Tibial nerve (tissue), 4 donors: ENCODE measurements around the gene LARP4. TPM values are rescaled to one million over a fixed set of nuclear protein-coding genes. Genes with fewer than 3 reads are reported as not detected.

Experiments used
- DNase-seq, 2 donors: peaks; one replicate each; pipeline ENCODE4 v3.0.0-alpha.2; 2019; ENCODE audit warnings: low spot score in 2 of 2
- H3K27ac ChIP-seq, 4 donors: fragments of 200-600 bp; sonication (generic) in 3 of 4; one replicate each; pipeline ENCODE4 v1.5.1; 2017 to 2019; ENCODE audit warnings: mild to moderate bottlenecking in 1 of 4
- H3K27me3 ChIP-seq, 2 donors: fragments of 200-600 bp; sonication (generic) in 1 of 2; one replicate each; pipeline versions ENCODE4 v1.5.1 to v1.6.0; 2017 to 2019
- H3K36me3 ChIP-seq, 3 donors: fragments of 200-600 bp; sonication (generic); one replicate each; pipeline ENCODE4 v1.5.1; 2018 to 2019
- H3K4me1 ChIP-seq, 4 donors: fragments of 200-600 bp; sonication (generic) in 3 of 4; one replicate each; pipeline ENCODE4 v1.5.1; 2017 to 2019
- H3K4me3 ChIP-seq, 4 donors: fragments of 200-600 bp; sonication (generic) in 3 of 4; one replicate each; pipeline ENCODE4 v1.5.1; 2017 to 2019; ENCODE audit warnings: mild to moderate bottlenecking in 1 of 4, moderate library complexity in 1 of 4
- H3K9me3 ChIP-seq, 4 donors: fragments of 200-600 bp; sonication (generic) in 3 of 4; one replicate each; pipeline ENCODE4 v1.5.1; 2017 to 2019
- CTCF ChIP-seq, 5 experiments: fragments of 200-600 bp in 3 of 5; fragments of 450-650 bp in 2 of 5; sonication (generic) in 3 of 5; IDR thresholded peaks; one replicate each; pipeline ENCODE4 v1.5.1; 2016 to 2019; ENCODE audit warnings: antibody characterized with exemption in 5 of 5, mild to moderate bottlenecking in 3 of 5, moderate library complexity in 2 of 5
- EP300 ChIP-seq, 2 donors: sonication (generic); formaldehyde crosslinking; IDR thresholded peaks; one replicate each; pipeline ENCODE4 v1.6.1; 2017; ENCODE audit warnings: antibody characterized with exemption in 2 of 2, mild to moderate bottlenecking in 1 of 2
- POLR2A ChIP-seq, 2 donors: fragments of 450-650 bp; IDR thresholded peaks; one replicate each; pipeline ENCODE4 v1.6.1; 2017; ENCODE audit warnings: antibody characterized with exemption in 2 of 2, mild to moderate bottlenecking in 2 of 2, moderate library complexity in 2 of 2
- WGBS, 2 donors: methylation state at CpG; one replicate each; pipeline ENCODE4 v1.1.5; 2018; 5-methylcytosine and 5-hydroxymethylcytosine counted together
- total RNA-seq, 4 donors: library from RNA; depleted of rRNA; stranded (reverse); fragments of >200 nt; gene quantifications; one replicate each; pipeline ENCODE4 v1.1.0, GENCODE V29; 2016

LARP4 gene
- total RNA-seq, 4 donors from 2014 or later: 35.7 to 72.6 (median 43.4) TPM

- WGBS, 2 donors: 93 to 97% methylated on average over 1 of the region's 1 CpG
- no peaks in the 10 kb centered on the region for H3K9me3 ChIP-seq
- no peak for DNase-seq
- H3K27ac ChIP-seq: no peak overlapping the region
- H3K4me3 ChIP-seq: no peak overlapping the region
- no peak for TF ChIP-seq EP300 (IDR thresholded peaks at IDR 0.05)
- TF ChIP-seq CTCF (IDR thresholded peaks at IDR 0.05): no peak
- no peak for TF ChIP-seq POLR2A (IDR thresholded peaks at IDR 0.05)
- peaks cover 0 to 62% (median 26%) of the 10 kb centered on the region in 4 donors for H3K4me1 ChIP-seq
- H3K27me3 ChIP-seq: no peaks in the 10 kb centered on the region
- H3K36me3 ChIP-seq: peaks cover 0 to 6% (median 0%) of the 10 kb centered on the region in 3 donors
These were observed 123.1 kb downstream of the LARP4 start for GRCh38 chr12:50523772-50524171.

GRCh38 chr12:50524621-50525020 is 123.9 kb downstream of the LARP4 start:
- Histone ChIP-seq H3K9me3 (no peaks in the 10 kb centered on the region), H3K27ac (no peak overlapping the region), H3K36me3 (peaks cover 0 to 6% (median 0%) of the 10 kb centered on the region in 3 donors), H3K27me3 (no peaks in the 10 kb centered on the region), H3K4me1 (peaks cover 0 to 62% (median 21%) of the 10 kb centered on the region in 4 donors), H3K4me3 (no peak overlapping the region)
- TF ChIP-seq EP300 (IDR thresholded peaks at IDR 0.05) (no peak), POLR2A (IDR thresholded peaks at IDR 0.05) (no peak), CTCF (IDR thresholded peaks at IDR 0.05) (no peak)
- 95 to 96% methylated on average over 2 of the region's 2 CpGs for WGBS, 2 donors
- no peak for DNase-seq

GRCh38 chr12:50525422-50525821 is 124.7 kb downstream of the LARP4 start:
- WGBS, 2 donors: 87 to 90% methylated on average over 2 of the region's 2 CpGs
- peaks cover 0 to 6% (median 0%) of the 10 kb centered on the region in 3 donors for H3K36me3 ChIP-seq
- no peak for TF ChIP-seq EP300 (IDR thresholded peaks at IDR 0.05)
- no peak for TF ChIP-seq POLR2A (IDR thresholded peaks at IDR 0.05)
- no peak for TF ChIP-seq CTCF (IDR thresholded peaks at IDR 0.05)
- no peaks in the 10 kb centered on the region for H3K27me3 ChIP-seq
- H3K4me3 ChIP-seq: no peak overlapping the region
- peak overlapping the region in 1 of 4 donors; percentile 37 for H3K27ac ChIP-seq
- H3K4me1 ChIP-seq: peaks cover 0 to 61% (median 20%) of the 10 kb centered on the region in 4 donors
- H3K9me3 ChIP-seq: no peaks in the 10 kb centered on the region
- no peak for DNase-seq

GRCh38 chr12:50527359-50527726 is 126.7 kb downstream of the LARP4 start:
- H3K9me3 ChIP-seq: no peaks in the 10 kb centered on the region
- DNase-seq: no peak
- WGBS, 2 donors: 93 to 97% methylated on average over 5 of the region's 5 CpGs
- no peak overlapping the region for H3K27ac ChIP-seq
- H3K36me3 ChIP-seq: peaks cover 0 to 6% (median 0%) of the 10 kb centered on the region in 3 donors
- H3K4me3 ChIP-seq: no peak overlapping the region
- peaks cover 0 to 59% (median 18%) of the 10 kb centered on the region in 4 donors for H3K4me1 ChIP-seq
- TF ChIP-seq POLR2A (IDR thresholded peaks at IDR 0.05) (no peak), CTCF (IDR thresholded peaks at IDR 0.05) (no peak), EP300 (IDR thresholded peaks at IDR 0.05) (no peak)
- H3K27me3 ChIP-seq: no peaks in the 10 kb centered on the region

- no peak overlapping the region for H3K4me3 ChIP-seq
- TF ChIP-seq EP300 (IDR thresholded peaks at IDR 0.05): no peak
- H3K36me3 ChIP-seq: peaks cover 0 to 6% (median 0%) of the 10 kb centered on the region in 3 donors
- no peak for DNase-seq
- WGBS, 2 donors: 90 to 94% methylated on average over 1 of the region's 1 CpG
- peaks cover 0 to 73% (median 29%) of the 10 kb centered on the region in 4 donors for H3K4me1 ChIP-seq
- no peaks in the 10 kb centered on the region for H3K27me3 ChIP-seq
- no peak overlapping the region for H3K27ac ChIP-seq
- no peaks in the 10 kb centered on the region for H3K9me3 ChIP-seq
These were observed 128.1 kb downstream of the LARP4 start for GRCh38 chr12:50528800-50529199.

GRCh38 chr12:50529345-50529744 is 128.7 kb downstream of the LARP4 start:
- H3K9me3 ChIP-seq: no peaks in the 10 kb centered on the region
- DNase-seq: no peak
- peak overlapping the region in 1 of 4 donors; percentile 15 for H3K27ac ChIP-seq
- H3K36me3 ChIP-seq: peaks cover 0 to 5% (median 0%) of the 10 kb centered on the region in 3 donors
- 86 to 87% methylated on average over 3 of the region's 3 CpGs for WGBS, 2 donors
- peaks cover 0 to 75% (median 29%) of the 10 kb centered on the region in 4 donors for H3K4me1 ChIP-seq
- no peak for TF ChIP-seq POLR2A (IDR thresholded peaks at IDR 0.05)
- H3K4me3 ChIP-seq: no peak overlapping the region
- no peaks in the 10 kb centered on the region for H3K27me3 ChIP-seq

Other genes with a start within 250 kb of the LARP4 start
- 10 to 100 TPM; 30.3 to 45.5 (median 40.5) TPM for gene CERS5, start 233.5 kb upstream of the LARP4 start, total RNA-seq
- 100 to 1,000 TPM in 3 of 4 donors, 10 to 100 TPM in 1; 87.7 to 213 (median 152) TPM for gene LIMA1, start 117.4 kb upstream of the LARP4 start, total RNA-seq
- not detected for gene FAM186A, start 4.3 kb upstream of the LARP4 start, total RNA-seq
- gene DIP2B, start 104.1 kb downstream of the LARP4 start, total RNA-seq: 10 to 100 TPM; 38.6 to 59.0 (median 44.8) TPM